GM21529 (cell line): ENCODE results near the gene SEMA6B.
"Not testable (repeated sequence)": the region's sequence is repeated elsewhere in the genome, so short reads cannot be mapped to it uniquely, and the experiment has no call there.

Source experiments
- ATAC-seq: cut with Tn5 transposase; IDR thresholded peaks from one replicate; pipeline ENCODE4 v1.9.1; 2021; ENCODE audit not compliant: unreplicated experiment

Gene SEMA6B

DNA sequence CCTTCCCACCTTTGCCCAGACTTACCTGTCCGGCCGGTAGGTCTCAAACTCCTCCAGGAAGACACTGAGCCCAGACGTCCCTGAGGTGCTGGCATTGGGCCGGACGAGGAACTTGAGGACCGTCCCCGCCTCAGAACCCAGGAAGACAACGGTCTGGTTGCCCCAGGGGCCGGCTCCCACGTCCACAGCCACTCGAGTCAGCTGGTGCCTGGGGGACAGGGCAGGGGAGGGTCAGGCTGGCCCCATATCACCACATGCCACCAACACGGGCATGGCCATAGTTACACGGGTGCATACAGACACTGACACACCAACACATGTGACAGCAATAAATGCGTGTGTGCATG is 11.3 kb downstream of the SEMA6B start:
- no peak for ATAC-seq

DNA sequence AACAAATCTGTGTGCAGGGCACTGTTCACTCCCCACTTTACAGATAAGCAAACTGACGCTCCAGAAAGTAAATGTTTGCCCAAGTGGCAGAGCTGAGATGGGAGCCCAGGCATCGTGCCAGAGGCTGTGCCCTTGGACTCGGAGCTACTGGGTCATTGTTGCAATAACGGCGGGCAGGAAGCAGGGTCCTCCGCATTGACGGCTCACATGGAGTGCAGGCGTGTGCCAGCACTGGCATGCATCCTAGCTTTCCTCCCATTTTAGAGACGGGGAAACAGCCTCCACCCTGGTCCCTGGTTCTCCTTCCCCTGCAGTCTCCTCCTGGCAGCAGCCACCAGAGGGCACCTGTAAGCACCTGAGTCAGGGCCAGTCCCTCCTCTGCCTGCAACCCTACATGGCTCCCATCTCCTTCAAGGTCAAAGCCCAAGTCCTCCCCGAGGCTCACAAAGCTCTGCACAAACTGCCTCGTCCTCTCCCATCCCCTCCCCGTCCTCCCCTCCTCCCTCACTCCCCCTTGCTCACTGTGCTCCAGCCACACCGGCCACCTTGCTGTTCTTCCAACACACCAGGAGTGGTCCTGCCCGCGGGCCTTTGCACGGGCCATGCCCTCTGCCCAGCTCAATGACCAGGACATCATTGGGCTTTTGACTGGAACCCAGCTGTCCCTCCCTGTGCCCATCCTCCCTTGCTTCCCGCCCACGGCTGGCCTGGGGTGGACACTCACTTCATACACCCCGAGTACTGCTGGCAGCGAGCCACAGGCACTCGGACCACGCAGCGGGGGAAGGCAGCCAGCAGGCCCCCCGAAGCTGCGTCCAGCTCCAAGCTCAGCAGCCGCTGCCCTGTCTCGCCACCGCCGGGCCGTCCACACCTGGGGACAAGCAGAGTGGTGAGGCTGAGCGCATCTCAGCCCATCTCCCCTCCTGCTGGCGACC is 11.9 kb downstream of the SEMA6B start:
- ATAC-seq: no peak

DNA sequence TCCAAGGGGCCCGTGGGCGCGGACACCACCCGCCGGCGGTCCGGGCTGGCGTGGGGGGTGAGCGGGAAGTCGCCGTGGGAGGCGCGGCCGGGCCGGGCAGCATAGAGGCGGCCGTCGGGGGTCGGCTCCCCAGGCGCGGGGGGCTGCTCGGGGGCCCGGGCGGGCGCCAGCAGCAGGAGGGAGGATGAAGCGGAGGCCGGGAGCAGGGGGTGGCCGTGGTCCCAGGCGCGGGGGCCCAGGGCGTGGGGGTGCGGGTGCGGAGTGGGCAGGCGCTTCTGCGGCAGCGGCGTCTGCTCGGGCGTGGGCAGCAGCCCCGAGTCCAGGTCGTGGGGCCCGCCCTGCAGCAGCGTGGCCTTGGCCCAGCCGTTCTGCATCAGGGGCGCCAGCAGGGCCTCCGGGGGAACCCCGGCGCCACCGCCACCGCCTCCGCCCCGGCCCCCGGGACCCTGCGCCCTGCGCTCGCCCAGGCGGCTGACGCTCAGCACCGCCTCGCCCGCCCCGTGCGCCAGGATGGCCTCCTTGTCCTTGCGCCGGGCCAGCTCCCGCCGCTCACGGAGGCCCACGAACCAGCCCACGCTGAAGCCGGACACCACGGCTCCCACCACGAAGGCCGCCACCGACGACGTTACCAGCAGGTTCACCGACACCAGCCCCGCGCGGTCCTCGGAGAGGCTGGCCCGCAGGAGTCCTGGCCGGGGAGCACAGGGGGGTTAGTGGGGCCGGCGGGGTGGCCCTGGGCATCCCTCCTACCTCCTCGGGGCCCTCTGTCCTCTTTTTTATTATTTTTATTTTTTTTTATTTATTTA is 15.4 kb downstream of the SEMA6B start:
- ATAC-seq: no peak

DNA sequence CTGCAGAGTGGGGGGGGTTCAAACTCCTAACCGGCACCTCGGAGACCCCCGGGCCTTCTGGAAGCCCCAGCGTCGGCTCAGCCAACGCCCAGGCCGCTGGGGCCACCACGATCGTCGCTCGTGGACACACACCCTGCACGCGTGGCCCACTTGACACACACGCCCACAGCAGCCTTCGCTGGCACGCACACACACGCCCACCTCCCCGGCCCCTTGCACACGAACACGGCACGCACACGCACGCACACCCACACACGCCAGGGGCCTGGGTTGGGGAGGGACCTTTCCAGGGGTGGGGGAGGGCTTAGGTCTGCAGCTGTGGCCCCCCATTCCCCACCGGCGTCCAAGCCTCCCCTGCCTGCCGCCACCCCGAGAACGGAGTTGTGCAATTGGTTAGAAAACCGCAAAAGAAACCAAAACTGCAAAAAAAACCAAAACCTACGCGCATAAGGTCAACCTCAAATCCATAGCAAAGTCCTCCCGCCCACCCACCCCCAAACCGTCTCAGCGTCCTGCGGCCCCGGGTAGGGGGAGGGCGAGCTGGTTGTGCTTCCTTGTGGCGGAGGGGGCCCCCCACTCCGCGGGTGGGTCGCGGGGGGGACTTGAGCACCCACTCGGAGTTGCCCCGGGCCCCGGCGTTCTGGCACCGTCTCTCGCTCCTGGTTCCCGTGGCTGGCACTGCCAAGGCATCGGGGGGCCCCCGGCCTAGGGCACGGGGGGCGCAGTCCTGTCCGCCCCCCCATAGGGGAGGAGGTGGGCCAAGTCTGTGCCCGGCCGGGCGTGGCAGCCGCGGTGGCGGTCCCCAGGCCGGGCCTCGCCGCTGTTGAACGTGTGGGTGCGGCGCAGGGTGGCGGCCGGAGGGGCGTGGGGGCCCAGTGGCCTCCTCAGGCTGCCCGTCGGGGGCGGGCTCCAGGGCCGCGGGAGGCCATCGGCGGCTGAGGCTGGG is 16.3 kb downstream of the SEMA6B start:
- no peak for ATAC-seq

DNA sequence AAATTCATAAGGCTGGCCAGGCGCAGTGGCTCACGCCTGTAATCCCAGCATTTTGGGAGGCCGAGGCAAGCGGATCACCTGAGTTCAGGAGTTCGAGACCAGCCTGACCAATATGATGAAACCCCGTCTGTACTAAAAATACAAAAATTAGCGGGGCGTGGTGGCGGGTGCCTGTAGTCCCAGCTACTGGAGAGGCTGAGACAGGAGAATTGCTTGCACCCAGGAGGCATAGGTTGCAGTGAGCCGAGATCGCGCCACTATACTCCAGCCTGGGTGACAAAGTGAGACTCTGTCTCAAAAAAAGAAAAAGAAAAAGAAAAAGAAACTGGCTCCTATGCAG is 17.7 kb downstream of the SEMA6B start:
- ATAC-seq: not testable (repeated sequence)

DNA sequence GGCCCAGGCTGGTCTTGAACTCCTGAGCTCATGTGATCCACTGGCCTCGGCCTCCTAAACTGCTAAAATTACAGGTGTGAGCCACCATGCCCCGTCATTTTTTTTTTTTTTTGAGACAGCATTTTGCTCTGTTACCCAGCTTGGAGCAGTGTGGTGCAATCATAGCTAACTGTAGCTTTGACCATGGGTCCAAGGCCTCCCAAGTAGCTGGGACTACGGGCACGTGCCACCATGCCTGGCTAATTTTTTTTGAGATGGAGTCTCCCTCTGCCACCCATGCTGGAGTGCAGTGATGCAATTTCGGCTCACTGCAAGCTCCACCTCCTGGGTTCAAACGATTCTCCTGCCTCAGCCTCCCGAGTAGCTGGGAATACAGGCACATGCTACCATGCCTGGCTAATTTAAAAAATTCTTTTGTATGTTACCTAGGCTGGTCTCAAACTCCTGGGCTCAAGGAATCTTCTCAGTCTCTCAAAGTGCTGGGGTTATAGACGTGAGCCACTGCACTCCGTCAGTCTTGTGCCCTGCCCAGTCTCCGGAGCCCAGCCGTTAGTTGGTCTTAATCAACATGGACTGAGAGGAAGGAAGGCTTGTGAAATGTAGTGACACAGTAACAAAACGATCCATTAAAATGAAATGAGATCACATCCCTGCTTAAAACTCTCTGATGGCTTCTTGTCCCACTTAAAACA is 18.2 kb downstream of the SEMA6B start:
- no peak for ATAC-seq

DNA sequence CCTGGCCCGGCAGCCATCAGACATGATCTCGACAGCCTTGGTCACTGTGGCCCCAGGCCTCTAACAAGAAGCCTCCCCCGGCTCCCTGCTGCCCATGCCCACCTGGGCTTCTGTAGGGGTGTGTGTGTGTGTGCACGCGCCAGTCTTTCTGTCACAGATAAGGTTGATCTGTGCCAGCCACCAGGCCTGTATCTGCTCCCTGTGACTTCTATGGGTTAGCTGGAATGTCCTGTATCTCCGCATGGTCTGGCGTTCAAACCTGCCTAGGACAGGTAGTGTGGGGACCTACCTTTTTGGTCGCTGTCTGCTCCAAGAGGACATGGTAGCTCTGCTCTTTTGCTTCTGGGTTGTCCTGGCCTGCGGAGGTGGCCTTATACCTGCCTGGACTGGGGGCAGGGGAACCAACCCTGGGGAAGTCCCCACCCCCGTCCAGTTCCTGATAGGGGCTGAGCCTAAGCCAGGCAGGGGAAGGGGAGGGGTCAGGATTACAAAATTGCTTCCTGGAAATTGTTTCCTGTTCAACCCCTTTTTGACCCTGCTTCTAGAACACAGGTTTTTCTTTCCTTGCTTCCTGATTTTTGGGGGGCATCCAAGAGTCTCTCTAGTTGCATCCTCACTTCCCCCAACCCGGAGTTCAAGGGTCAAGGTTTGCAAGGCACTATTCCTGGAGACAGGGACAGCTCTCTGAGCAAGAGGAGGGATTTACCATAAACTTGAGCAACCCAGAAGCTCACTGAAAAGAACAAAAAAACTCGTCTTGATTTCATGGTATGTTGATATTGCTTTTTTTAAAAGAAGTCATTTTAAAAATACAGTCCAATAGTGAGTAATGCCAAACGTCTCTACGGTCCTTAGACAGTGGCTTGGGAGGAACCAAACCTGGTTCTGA is 19.5 kb downstream of the SEMA6B start, which contains the start of gene LRG1:
Gene LRG1 (minus strand): TSS at position 344 of the 889 bp plus-strand sequence. CDS start 23 bp downstream, at position 321.
- no peak for ATAC-seq

DNA sequence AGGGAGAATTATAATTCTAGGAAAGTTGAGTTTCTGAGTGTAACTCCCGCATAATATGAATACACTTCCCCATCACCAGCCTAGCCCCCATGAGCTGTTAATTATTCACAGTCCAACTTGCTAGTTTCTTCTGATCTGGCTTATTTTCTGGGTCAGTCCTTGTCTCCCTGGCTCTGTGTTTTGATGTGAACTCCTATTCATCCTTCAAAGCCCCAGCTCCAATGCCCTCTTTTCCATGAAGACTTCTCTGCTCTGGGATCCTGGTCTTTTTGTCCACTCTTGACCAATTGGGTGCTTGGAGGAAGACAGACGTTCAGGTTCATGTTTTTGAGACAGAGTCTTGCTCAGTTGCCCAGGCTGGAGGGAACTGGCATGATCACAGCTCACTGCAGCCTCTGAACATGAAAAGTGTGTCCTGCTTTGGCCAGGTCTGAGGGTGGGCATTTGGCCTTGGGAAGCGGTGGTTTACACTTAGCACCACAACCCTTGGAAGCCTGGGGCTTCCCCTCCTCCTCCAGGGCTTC is 20.3 kb downstream of the SEMA6B start:
- ATAC-seq: no peak

DNA sequence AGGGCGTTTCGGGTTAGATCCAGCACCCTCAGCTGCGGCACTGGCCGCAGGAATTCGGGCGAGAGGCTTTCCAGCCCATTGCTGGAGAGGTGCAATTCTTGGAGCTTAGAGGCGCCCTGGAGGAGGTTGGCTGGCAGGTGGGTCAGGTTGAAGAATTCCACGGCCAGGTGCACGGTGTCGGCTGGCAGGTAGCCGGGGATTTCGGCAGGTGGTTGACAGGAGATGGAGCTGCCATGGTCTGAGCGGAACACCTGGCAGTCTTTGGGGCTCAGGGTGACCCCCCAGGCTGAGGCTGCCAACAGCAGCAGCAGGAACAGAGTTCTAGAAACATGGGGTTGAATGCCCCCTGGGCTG is 20.9 kb downstream of the SEMA6B start:
- no peak for ATAC-seq

DNA sequence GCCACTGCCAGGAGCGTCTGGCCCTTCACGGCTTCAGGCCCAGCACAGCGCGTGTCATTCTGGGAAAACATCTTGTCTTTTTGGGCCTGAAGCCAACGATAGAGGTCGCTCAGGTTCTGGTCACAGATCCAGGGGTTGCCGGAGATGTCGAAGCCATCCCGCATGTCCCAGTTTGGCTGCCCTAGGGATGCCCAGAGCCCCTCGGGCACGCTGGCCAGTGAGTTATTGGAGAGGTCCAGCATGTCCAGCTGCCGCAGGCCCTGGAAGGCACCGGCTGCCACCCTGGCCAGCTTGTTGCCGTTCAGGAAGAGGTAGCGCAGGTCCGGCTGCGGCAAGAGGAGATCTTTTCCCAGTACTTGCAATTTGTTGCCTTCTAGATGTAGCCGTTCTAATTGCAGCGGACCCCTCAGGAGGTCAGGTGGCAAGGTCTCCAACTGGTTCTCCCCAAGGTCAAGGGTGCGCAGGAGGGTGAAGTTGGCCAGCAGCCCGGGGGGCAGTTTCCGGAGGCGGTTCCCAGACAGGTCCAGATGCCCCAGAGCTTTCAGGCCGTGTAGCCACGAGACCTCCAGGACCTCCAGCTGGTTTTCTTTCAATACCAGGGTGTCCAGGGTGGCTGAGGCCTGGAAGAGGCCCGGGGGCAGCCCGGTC is 21.4 kb downstream of the SEMA6B start:
- ATAC-seq: no peak

DNA sequence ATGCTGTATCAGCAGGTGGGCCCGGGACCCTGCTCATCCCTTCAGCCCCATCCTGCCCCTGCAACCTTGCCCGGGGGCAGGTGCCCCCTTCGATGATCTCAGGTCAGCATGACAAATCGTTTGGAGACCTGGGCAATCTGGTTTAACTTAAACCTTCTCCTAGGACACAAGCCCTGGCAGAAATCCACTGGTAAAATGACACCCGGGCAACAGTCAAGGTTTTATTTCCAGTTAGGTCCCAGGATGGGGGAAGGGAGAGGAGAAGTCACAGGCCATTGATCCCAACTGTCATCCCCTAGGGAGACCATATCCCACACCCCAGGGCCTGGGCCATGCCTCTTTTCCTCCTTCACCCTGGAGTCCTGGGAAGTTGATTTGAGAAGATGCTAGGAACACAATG is 22.7 kb downstream of the SEMA6B start:
- no peak for ATAC-seq

DNA sequence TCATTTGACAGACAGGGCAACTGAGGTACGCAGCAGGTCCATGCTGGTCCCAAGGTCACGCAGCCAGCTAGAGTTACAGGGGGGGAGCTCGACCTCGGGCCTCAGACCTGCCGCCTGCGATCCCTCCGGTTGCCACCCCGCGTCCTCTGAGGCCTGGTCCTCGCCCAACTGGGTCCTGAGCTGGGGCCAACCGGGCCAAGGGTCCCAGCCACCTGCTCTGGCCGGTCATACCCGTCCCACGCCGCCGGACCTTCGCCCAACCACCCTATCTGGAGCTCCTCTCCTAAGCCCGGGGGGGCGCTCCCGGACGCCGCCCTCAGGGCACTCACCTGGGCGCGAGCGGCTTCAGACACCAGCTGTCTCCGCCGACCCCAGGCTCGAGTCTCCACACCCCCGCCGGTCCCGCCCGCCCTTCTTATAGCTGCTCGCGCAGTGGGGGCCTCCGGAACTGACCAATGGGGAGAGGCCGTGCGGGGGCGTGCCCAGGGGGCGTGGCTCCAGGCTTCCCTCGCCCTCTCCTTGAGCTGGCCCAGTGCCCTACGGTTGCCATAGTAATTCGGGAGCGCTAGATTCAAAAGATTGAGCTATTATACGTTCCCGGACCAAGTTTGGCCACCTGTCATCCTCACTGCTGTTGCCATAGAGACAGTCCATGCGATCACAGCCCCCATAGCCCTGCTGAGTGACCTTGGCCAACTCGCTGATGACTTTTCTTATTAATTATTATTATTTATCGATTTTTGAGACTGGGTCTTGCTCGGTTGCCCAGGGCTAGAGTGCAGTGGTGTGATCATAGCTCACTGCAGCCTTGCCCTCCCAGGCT is 24.4 kb downstream of the SEMA6B start, which contains the start of gene PLIN5:
Gene PLIN5 (minus strand): TSS at position 389 of the 823 bp plus-strand sequence. CDS start 1,150 bp downstream, outside the sequence.
- ATAC-seq: no peak

DNA sequence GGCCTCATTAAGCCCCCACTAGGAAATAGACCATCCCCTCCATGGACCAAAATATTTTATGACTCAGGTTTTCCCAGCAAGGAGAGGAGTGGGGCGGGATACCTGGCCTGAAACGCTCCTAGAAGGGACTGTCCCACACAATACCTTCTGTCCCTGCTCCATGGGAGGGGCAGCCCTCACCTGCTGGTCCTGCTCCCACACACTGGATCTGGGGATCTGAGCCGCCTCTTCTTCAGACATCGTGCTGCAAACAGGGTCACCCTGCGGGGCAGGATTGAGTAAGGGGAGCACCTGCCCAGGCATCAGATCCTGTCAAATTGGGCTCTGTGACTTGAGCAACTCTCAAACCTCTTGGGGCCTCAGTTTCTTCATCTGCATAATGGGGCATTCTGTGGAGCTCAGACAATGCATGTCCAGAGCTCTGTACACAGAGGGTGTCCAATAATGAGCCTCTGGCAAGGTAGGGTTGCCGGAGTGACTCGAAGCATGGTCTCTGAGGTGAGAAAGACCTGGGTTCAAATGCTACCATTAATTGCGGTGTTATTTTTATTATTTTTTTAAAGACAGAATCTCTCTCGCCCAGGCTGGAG is 25.6 kb downstream of the SEMA6B start:
- ATAC-seq: no peak

DNA sequence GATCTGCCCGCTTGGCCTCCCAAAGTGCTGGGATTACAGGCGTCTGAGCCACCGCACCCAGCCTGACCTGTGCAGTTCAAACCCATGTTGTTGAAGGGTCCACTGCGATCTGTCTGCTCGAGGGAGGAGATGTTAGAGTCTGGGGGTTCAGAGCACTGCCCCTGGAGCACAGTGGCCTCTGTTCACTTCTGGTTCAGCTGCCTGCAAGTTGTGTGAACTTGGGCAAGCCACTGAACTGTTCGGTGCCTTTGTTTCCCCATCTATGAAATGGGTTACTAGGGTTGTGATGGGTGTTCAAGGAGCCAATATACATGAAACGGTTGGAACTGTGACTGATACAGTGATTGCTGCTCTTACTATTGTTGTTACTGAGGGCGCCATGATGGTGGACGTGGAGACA is 26.1 kb downstream of the SEMA6B start:
- no peak for ATAC-seq

DNA sequence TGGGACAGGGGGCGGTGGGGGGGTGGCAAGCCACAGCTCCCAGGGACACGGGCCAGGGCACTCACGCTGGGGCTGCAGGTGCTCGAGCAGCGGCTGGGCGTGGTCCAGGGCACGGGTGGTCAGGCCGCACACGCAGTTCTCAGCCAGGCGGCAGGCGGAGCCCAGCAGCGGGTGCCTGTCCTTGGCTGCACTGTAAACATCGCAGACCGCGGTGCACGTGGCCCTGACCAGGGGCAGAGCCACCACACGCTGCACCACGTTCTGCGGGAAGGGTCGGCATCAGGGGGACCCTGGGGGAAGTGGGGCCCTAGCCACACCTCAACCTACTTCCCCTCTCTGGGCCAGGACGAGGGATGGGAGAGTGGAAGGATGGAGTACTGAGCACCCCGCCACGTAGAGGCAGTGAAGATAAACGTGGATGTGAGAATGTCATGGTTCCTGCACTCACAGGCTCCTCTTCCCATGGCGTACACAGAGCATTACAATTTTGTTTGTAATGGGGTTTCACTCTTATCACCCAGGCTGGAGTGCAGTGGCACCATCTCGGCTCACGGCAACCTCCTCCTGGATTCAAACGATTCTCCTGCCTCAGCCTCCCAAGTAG is 27.8 kb downstream of the SEMA6B start:
- no peak for ATAC-seq

DNA sequence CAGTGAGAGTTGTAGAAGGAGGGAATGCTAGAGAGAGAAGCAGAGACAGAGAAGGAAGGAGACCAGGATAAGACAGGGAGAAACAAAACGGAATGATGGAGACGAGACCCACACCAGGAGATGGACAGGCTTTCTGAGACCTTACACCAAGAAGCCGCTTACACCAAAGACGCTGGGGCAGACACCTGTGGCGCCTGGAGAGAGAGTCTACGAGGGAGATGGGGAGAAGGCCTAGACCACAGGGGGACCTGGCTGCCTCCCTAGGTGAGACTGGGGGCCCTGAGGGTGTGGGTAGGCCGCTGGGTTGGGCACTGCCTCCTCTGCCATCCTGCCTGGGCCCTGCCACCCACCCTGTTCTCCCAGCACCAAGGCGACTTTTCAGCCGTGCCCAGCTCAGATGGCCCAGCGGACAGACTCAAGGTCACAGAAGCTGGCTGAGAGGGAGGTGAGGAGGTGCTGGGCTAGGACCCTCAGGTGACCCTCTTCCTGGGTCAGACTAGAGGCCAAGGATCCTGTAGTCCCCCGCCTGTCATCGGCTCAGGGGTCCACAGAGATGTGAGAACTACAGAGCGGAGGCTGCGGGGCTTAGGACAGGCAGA is 29.5 kb downstream of the SEMA6B start:
- no peak for ATAC-seq

DNA sequence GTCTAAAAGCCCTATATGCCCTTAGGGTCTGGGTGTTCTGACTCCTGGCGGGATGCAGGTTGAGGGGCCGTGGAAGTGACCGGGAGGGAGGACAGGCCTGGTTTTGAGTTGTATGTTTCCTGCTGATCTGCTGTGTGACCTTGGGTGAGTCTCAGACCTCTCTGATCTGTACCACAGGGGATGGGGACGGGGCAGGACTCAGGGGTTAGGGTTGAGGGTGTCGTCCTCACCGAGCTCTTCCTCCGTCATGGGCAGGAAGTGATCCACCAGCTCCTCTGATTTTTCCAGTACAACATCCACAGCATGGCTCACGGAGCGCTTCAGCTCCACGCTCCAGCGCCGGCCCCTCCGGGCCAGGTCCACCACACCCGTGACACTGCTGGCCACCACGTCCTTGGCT is 30.6 kb downstream of the SEMA6B start:
- ATAC-seq: no peak
